GM21619 (cell line): Measurements from ENCODE around the gene CRYGN.
A peak's percentile ranks its signal among the peaks of the same experiment; 100 is the strongest.

Experiments
- ATAC-seq: cut with Tn5 transposase; IDR thresholded peaks from one replicate; pipeline ENCODE4 v1.9.1; 2021; ENCODE audit not compliant: unreplicated experiment

CRYGN gene

GRCh38 chr7:151439855-151440798 lies at the start of gene CRYGN:
TSS of gene CRYGN (minus strand) at chr7:151440141. CDS start at chr7:151439917, 224 bp downstream.
- ATAC-seq, result no peak

GRCh38 chr7:151489498-151489897 lies 49.6 kb upstream of the CRYGN start:
- ATAC-seq, result no peak

GRCh38 chr7:151488096-151488495 lies 48.2 kb upstream of the CRYGN start:
- ATAC-seq, result no peak

- ATAC-seq, result no peak
Observed at GRCh38 chr7:151487228-151487627, 47.3 kb upstream of the CRYGN start.

- no peak for ATAC-seq
Observed at GRCh38 chr7:151486074-151486473, 46.1 kb upstream of the CRYGN start.

GRCh38 chr7:151484971-151485707 lies 45.2 kb upstream of the CRYGN start:
- ATAC-seq, result no peak

- ATAC-seq, result no peak
Observed at GRCh38 chr7:151483711-151483983, 43.7 kb upstream of the CRYGN start.

- no peak for ATAC-seq
Observed at GRCh38 chr7:151482883-151483710, 43.2 kb upstream of the CRYGN start.

GRCh38 chr7:151481650-151482505 lies 41.9 kb upstream of the CRYGN start:
- no peak for ATAC-seq

- no peak for ATAC-seq
Observed at GRCh38 chr7:151477867-151478266, 37.9 kb upstream of the CRYGN start.

GRCh38 chr7:151472644-151473380 lies 32.9 kb upstream of the CRYGN start:
- peak; percentile 36 for ATAC-seq

GRCh38 chr7:151470711-151471110 lies 30.8 kb upstream of the CRYGN start:
- ATAC-seq, result no peak

- no peak for ATAC-seq
Observed at GRCh38 chr7:151469281-151469680, 29.3 kb upstream of the CRYGN start.

GRCh38 chr7:151468217-151469018 lies 28.5 kb upstream of the CRYGN start:
- ATAC-seq, result no peak

GRCh38 chr7:151465169-151465568 lies 25.2 kb upstream of the CRYGN start:
- ATAC-seq, result no peak

GRCh38 chr7:151462306-151462779 lies 22.4 kb upstream of the CRYGN start:
- no peak for ATAC-seq

GRCh38 chr7:151461942-151462230 lies 21.9 kb upstream of the CRYGN start:
- ATAC-seq, result no peak

- no peak for ATAC-seq
Observed at GRCh38 chr7:151461096-151461941, 21.4 kb upstream of the CRYGN start.
